ENCODE measurements around the gene LRMDA.

DNA sequence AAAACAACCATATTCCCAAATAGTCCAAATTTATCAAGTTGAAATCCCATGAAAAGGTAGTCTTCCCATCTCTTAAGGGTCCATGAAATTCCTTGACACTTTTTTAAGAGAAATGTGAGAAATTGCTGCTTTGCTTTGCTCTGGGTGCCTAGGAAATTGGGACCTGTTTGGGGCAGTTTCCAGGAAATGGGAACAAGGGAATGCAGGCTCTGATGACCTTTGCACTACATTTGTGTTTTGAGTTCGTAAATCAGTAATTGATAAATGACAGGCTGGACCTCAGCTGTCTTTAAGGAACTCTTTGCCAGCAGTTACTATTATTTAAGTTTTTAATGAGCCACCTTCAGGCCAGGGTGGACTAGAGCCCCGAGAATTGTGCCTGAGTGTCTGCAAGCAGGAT lies 203.5 kb downstream of the LRMDA start:
- TF ChIP-seq POLR2A (IDR thresholded peaks at IDR 0.05), result no peak
- TF ChIP-seq, protein P1, sequence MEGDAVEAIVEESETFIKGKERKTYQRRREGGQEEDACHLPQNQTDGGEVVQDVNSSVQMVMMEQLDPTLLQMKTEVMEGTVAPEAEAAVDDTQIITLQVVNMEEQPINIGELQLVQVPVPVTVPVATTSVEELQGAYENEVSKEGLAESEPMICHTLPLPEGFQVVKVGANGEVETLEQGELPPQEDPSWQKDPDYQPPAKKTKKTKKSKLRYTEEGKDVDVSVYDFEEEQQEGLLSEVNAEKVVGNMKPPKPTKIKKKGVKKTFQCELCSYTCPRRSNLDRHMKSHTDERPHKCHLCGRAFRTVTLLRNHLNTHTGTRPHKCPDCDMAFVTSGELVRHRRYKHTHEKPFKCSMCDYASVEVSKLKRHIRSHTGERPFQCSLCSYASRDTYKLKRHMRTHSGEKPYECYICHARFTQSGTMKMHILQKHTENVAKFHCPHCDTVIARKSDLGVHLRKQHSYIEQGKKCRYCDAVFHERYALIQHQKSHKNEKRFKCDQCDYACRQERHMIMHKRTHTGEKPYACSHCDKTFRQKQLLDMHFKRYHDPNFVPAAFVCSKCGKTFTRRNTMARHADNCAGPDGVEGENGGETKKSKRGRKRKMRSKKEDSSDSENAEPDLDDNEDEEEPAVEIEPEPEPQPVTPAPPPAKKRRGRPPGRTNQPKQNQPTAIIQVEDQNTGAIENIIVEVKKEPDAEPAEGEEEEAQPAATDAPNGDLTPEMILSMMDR (IDR thresholded peaks at IDR 0.05), result no peak
